HG03442 (cell line): ENCODE data around the gene IGDCC3.

ENCODE experiments used
- ATAC-seq: cut with Tn5 transposase; IDR thresholded peaks from one replicate; pipeline ENCODE4 v1.9.1; 2021; ENCODE audit warnings: mild to moderate bottlenecking, moderate library complexity; ENCODE audit not compliant: unreplicated experiment

Gene IGDCC3

GRCh38 chr15:65329984-65330735, 47.6 kb downstream of the IGDCC3 start:
- ATAC-seq, result no peak

DNA sequence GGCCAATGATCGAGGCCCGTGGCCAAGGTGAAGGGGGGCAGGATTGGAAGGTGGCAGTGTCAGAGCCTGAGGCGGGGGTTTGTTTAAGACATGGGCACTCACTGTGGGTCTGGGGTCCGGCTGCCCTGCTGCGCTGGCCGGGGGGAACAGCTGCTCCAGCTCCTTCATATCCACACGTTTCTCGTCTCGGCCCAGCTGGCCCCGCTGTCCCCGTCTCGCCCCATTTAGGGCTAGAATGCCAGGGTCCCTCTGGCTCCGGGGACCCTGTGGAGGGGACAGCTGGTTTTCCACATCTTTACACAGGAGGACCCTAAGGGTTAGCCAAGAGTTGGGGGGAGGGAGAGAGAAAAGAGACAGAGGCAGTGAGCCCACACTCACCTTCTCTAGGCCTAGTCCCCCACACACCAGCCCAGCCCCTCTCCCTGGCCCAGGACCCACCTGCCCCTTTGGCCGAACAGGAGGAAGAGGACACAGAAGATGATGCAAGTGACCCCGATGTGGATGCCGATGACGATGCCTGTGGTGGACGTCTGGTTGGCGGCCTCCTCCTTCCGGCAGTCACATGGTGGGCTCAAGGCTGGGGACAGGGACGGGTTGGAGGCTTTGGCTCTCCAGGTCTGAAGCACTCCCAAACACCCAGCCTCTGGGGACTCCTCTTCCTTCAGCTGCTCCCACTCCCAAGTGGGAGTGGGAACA, 48.4 kb downstream of the IGDCC3 start:
- no peak for ATAC-seq

DNA sequence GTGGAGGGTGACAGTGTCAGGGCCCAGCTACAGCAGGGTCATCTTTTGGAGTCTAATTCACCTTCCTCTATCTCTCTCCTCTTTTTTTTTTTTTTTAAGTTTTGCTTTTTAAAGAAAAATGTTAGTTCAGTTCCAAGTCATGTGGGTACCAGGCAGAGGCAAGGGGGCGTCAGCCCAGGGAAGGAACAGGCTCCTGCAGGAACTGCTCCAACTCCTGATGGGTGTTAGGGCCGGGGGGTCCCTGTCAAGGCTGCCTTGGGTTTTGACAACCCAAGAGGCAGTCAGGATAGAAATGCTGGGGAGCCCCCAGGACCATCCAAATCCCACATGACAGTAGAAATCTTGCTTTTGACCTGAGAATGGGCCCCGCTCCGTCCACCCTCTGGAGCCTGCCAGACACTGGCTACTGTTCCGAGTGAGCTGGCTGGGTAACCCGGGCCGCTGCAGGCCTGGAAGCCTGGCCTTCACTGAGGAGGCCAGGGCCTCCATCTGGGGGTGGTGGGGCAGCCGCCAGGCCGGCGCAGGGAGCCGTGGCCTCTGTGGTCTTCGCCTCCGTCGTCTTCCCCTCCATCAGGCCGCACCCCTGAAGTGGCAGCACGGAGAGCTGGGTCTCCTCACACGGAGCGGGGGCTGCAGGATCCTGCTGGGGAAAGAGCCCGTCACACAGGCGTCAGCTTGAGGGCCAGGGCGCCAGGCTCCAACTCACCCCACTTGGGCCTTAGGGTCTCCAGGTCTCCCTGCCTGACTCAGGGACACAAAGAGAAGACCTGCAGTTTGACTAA, 49.1 kb downstream of the IGDCC3 start:
- no peak for ATAC-seq

DNA sequence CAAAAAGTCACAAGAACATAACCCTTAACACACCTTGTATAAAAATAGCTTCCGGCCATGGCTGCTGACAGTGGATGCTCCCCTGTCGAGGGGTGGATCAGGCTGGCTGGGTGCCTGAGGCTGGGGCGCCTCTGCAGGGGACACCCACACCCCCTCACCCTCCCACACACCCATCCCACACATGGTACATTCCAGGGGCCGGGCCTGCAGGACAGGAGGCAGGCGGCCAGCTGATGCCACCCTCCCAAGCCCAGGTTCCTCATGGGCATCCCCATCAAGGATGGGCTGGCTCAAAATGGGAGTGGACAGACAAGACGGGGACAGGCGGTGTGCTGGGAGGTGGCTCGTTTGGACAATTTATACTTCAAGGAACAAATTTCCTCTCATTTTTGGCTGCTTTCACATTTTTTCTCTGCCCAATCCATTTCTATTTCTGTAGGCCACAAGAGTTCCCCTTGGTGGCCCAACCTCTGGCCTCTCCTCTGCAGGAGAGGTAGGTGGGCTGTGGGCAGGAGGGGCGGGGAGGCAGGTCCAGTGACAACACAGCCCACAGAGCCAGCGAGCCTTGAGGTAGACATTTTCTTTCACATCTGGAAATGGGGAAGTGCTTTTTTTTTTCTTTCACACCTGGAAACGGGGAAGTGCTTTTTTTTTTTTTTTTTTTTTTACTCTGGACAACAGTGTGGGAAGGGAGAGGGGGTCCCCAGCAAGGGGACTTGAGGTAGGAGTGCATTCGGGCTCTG, 50.0 kb downstream of the IGDCC3 start:
- no peak for ATAC-seq

DNA sequence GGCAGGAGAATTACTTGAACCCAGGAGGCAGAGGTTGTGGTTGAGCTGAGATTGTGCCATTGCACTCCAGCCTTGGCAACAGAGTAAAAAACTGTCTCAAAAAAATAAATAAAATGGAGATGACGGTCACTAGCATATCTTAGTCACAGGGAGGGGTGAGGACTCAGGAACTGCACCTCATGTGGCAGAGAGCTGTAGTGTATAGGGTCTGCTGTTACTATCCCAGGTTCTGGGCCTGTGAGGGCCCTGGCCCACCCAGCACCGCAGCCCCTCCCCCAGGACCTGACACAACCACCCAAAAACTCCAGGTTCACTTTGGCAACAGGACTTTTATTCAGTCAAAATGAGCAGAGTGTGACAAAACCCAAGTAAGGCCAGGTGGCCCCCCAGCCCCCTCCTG, 51.0 kb downstream of the IGDCC3 start:
- no peak for ATAC-seq

DNA sequence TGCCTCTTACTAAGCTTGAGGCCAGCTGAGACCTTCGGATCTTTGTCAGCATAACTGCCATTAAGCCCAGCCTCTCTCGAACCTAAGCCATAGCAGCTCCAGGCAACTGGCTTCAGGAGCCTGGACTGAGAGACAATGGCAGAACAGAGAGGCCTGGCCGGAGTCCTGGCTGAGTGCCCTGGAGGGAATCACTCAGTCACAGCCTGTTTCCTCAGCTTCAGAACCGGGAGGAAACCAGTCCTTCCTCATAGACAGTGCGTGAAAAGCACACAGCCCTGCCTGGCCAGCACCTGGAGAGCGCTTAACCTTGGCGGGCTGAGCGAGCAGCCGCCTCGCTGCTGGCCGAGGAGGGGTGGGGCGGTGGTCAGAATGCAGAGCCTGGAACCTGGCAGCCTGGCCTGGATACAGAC, 51.7 kb downstream of the IGDCC3 start:
- ATAC-seq, result no peak

GRCh38 chr15:65323071-65323511, 54.7 kb downstream of the IGDCC3 start:
- ATAC-seq, result no peak

GRCh38 chr15:65318870-65319356, 58.9 kb downstream of the IGDCC3 start:
- ATAC-seq, result peak; percentile 43

GRCh38 chr15:65312400-65312916, 65.3 kb downstream of the IGDCC3 start:
- no peak for ATAC-seq

DNA sequence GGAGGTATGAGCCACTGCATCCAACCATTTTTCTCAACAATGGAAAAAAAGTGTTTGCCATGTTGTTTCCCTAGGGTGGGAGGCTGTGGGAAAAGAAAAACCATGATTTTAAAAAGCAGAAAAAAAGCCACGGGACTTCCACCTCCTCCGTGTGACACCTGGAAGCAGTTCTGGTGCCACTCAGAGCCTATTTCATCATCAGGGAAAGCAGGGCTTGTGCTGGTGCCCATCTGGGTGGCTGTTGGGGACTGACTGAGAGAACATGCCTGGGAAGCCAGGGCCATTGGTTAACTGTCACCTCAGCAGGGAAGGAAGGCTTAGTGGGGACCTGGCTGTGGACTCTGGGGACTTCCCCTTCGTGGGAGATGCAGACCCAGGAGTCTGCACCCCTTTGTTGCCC, 66.0 kb downstream of the IGDCC3 start:
- ATAC-seq, result no peak

GRCh38 chr15:65310431-65311137, 67.2 kb downstream of the IGDCC3 start:
- ATAC-seq, result no peak

GRCh38 chr15:65309882-65310418, 67.9 kb downstream of the IGDCC3 start:
- ATAC-seq, result no peak

GRCh38 chr15:65307978-65308377, 69.8 kb downstream of the IGDCC3 start:
- ATAC-seq, result no peak

GRCh38 chr15:65306551-65306950, 71.3 kb downstream of the IGDCC3 start:
- ATAC-seq, result no peak

- no peak for ATAC-seq
These were observed 72.0 kb downstream of the IGDCC3 start for GRCh38 chr15:65305776-65306175.

- ATAC-seq, result peak; percentile 29
These were observed 72.5 kb downstream of the IGDCC3 start for GRCh38 chr15:65305150-65305758.

DNA sequence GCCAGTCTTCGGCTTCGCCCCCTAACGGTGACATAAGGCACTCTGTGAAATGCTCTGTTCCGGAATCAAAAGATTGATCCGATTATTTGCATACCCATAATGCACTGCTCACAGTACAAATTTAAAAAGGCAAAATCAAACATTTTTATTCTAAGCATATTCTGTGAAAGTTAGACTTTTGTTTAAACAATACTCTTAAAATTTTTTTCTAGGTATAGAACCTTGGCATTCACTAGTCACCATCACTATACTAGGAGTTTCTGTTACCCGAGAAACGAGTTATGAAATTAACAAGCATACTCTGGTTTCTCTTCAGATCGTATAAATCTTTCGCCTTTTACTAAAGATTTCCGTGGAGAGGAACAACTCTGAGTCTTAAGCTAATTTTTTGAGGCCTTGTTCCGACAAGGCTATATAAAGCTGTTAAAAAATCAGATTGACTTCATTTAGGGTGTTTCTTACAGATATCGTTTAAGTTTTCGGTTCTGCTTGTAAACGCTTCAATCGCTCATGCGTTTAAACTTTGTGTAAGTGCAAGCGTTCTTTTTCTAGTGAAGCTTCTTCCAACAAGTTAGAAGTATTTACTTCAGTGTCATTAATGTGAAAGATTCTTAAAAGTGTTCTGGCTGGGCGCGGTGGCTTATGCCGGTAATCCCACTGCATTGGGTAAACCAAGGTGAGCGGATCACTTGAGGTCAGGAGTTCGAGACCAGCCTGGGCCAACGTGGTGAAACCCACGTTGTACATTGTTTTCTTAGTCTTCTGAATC, 73.2 kb downstream of the IGDCC3 start, which contains the start of gene RNU5B-1:
RNU5B-1 (plus strand) TSS at position 297 of the 769 bp plus-strand sequence.
- peak; percentile 53 for ATAC-seq

DNA sequence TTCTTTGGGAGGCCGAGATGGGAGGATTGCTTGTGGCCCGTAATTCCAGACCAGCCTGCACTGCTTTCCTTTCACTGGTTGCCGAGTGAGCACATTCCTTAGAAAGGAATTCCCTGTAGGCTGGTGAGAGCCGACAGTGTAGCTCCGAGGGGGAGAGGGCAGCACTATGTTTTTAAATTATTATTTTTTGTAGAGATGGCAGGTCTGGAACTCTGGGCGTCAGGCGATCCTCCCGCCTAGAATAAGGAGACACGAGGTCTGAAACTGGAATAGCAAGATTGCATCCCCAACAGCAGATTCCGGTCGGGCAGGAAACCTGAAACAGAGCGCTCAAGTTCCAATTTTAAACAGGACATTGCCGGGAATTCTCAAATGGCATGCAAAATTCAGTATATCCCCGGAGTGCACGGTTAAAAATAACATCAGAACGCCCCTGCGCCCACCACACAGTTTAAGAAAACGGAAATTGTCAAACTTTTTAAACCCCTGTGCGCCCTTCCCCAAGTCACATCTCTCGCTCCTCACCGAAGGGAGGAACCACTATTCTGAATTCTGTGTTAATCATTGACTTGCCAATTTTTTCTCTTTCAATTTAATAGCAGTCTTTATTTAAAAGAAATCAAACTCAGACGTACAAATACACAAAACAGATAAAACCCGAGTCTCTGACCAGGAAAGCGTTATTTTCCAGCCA, 74.0 kb downstream of the IGDCC3 start:
- ATAC-seq, result no peak
